GM19324 (cell line): ENCODE results near the gene SCN1B.
"Not testable (repeated sequence)": the region's sequence is repeated elsewhere in the genome, so short reads cannot be mapped to it uniquely, and the experiment has no call there.

ENCODE experiments used
- ATAC-seq: cut with Tn5 transposase; IDR thresholded peaks from one replicate; pipeline ENCODE4 v1.9.1; 2021; ENCODE audit warnings: mild to moderate bottlenecking, moderate library complexity; ENCODE audit not compliant: unreplicated experiment, low FRiP score

SCN1B gene

DNA sequence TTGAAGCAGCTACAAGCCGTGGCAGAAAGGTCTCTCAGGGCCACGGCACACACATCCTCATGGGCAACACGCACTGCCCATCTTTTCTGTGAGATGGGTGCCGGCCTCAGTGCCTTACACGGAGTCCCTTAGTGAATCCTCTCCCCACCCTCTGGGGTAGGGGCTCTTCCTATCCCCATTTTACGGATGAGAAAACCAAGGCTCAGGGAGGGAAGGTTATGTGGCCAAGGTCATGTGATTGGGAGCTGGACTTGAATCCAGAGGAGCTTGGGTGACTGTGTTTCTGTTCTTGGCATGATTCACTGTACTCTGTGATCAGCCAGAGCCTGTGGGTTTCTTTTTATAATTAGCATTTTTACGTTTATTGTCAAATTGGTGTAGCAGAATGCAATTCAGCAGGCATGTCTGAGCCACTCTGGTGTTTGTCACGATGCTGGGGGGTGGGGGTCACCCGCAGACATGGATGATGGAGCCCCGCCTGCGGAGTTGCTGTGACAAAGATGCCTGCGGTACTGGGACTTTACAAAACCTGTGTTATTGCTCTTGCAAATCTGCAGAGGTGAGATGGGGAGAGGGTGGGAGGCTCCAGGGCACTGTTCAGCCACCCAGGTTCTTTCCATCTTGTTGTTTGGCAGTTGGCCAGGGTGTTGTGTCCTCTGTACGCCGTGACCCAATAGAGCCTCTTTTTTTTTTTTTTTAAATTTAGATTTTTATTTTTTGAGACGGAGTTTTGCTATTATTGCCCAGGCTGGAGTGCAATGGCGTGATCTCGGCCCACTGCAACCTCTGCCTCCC, 4.5 kb downstream of the SCN1B start:
- no peak for ATAC-seq

DNA sequence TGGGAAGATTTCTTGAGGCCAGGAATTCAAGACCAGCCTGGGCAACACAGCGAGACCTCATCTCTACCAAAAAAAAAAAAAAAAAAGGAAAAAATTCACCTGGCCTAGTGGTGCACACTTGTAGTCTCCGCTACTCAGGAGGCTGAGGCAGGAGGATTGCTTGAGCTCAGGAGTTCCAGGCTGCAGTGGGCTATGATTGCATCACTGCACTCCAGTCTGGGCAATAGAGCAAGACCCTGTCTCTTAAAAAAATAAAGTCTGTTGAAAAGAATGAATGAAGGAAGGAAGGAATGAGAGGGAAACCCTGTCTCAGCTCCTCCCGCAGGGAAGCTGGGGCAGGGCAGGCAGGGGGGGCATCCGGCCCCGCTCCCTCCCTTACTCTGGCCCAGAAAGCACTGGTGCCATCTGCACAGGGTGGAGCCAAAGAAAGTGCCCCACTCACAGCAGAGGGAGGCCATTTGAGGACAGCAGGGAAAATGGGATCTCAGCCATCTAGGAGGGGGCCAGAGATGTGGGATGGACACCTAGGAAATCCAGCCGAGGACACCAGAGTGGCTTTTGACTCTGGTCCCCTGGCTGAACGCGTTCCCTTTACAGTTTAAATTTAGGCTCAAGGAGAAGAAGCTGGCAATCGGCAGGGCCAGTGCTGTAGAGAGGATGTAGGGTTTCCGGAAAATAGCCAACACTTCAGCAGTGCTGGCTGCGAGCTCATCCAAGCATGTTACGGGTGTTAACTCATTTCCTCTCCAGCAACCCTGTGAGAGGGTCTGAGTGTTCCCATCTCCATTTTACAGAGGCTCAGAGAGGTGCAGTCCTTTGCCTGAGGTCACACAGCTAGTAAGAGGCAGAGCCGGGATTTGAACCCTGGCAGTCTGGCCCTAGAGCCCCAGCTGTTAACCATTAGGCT, 7.7 kb downstream of the SCN1B start:
- ATAC-seq: no peak

DNA sequence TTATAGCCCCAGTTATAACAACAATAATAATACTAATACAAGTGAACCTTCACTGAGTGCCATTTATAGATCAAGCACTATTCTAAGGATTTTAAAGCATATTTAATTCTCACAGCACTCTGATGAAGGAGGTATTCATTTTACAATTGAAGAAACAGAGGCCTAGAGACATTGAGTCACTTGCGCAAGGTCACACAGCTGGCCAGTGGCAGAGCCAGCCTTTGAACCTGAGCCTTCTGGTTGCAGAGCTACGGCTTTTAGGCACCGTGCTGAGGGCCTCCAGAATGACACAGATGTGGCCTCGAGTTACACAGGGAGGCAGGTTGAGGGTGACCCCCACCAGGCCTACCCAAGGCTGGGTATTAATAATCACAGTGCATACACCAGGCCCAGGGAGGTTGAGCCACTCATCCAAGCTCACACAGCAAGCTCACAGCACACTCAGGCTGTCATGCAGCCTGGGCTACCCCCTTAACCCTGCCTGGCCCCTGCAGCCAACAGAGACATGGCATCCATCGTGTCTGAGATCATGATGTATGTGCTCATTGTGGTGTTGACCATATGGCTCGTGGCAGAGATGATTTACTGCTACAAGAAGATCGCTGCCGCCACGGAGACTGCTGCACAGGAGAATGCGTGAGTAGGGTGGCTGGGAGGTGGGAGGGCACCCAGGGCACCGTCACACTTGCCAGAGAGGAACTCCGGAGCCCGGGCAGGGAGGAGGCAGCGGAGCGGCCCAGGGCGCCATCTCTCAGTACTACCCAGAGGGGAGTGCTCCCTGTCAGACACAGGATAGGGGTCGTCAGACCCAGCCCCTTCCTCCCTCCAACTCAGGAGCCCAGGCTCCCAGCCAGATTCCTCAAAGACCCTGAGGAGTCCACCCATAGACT, 8.6 kb downstream of the SCN1B start:
- ATAC-seq: no peak

DNA sequence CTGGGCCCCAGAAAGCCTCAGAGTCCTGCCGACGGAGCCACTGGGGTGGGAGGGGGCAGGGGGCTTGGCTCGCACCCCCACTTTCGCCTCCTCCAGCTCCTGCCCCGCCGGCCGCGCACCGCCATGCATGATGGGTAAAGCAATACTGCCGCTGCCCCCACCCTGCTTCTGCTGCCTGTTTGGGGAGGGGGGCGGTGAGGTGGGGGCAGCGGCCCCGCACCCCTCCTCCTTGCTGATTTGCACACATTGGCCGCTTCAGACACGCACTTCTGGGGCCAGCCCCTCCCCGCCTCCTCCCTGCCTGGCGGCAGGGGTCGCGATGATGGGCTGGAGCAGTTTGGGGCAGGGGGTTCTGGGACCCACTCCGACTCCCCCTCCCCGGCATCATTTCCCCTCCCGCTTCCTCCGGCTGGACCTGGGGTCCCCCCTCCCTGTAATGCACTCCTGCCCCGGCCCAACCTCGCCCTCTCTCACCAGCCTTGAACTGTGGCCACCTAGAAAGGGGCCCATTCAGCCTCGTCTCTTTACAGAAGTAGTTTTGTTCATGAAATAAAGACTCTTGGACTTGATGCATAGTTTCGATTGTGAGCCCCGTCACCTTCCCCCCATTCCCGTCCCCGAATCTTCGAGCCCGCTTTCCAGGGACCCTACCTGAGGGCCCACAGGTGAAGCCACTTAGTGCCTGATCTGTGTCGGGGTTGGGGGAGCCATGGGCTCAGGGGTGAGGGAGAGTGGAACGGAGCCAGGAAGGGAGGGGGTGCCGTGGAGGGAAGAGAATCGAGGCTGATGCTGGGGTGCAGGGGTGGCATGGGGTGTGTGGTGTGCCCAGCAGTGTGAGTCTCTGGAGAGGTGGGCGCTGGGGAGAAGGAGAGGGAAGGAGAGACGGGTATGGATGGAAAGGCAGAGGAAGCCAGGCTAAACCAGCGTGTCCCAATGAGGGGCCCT, 9.9 kb downstream of the SCN1B start:
- ATAC-seq: no peak

DNA sequence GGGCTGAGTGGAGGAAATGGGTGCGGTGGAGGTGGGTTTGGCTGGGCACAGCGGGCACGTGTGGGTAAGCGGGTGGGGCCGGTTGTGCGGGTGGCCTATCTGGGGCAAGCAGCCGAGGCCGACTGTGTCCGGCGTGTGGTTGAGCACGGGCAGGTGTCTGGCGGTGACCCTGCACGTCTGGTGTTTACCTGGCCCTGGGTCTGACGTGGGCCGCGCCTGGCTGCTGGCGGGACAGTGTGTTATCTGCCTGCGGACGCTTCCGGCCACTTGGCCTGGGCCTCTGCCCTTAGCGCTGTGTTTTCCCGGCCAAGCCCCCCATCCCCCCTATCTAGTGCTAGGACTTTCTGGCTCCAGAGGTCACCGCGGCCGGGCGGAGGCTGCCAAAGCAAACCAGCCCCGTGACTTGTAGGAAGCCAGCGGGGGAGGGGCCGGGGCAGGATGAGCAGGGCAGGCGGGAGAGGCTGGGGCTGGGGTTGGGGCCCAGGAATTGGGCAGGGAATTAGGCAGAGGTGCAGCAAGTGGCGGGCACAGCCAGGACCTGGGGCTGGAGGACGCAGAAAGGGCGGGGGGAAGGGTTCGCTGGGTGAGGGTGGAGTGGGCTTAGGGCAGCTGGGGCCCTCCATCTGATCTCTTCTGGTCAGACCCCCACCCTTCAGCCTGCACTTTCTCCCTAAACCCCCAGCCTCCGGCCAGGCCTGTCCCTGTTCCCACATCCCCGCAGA, 10.7 kb downstream of the SCN1B start:
- no peak for ATAC-seq

DNA sequence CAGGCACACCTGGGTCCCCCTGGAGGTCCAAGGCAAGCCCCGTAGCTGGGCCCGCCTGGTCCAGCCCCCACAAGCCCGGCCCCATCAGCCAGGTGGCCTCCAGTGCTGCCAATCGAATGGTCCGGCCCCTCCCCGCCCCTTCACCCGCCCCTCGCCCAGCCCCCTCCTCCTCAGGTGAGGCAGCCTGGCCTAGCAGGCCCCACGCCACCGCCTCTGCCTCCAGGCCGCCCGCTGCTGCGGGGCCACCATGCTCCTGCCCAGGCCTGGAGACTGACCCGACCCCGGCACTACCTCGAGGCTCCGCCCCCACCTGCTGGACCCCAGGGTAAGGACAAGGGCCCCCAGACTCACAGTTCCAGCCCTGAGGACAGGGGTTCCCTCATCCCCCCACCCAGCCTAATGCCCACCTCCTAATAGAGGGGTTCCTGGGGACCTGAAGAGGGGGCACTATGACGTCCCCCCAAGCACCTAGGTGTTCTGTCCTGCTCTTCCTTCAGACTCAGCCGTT, 11.3 kb downstream of the SCN1B start, which contains the start of gene HPN:
TSS of gene HPN (plus strand) at position 174 of the 508 bp plus-strand sequence. CDS start 786 bp downstream, outside the sequence.
- ATAC-seq: no peak

DNA sequence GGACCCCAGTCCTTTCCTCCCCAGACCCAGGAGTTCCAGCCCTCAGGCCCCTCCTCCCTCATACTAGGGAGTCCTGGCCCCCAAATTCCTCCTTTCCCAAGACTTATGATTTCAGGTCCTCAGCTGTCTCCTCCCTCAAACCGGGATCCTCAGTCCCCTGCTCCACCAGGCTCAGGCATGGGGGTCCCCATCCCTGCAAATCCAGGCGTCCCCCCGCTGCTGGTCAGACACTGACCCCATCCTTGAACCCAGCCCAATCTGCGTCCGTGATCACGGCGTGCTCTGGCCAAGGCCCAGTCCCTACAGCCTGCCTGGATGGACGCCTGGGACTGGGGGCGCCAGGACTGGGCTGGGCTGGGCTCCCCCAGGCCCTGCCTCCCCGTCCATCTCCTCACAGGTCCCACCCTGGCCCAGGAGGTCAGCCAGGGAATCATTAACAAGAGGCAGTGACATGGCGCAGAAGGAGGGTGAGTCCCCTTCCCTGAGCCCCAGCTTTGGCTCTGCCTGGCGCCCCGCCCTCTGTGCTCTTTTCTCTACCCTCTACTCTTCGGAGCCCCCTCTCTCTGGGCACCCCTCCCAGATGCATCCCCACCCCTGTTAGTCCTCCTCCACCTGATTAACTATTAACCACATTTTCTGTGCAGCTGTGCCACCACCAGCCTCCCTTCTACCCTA, 11.9 kb downstream of the SCN1B start:
- no peak for ATAC-seq

DNA sequence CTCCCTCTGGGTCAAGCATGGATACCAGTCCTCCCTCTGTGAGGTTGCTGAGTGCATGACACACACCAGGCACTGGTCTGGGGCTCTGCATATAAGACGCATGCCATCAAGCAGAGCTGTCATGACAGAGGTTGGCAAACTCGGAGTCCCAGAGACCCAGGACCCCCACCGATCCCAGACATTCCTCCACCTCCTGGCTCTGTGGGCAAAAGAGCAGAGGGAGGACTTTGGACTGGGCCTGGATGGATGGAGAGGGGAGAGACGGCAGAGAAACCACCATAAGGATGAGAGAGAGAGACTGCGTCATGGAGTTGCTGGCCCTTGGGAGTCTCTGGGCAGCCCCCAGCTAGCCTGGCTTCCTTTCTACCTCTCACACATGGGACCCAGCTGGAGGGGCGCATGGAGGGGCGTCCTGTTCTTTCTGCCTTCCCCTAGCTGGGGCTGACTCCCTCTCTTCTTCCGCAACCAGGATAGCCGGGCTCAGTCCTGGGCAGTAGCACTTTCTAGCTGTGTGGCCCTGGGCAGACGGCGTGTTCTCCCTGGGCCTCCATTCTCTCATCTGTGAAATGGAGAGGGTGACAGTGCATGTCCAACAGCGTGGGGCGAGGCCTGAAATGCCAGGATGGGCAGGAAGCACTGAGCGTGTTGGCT, 12.8 kb downstream of the SCN1B start:
- no peak for ATAC-seq

DNA sequence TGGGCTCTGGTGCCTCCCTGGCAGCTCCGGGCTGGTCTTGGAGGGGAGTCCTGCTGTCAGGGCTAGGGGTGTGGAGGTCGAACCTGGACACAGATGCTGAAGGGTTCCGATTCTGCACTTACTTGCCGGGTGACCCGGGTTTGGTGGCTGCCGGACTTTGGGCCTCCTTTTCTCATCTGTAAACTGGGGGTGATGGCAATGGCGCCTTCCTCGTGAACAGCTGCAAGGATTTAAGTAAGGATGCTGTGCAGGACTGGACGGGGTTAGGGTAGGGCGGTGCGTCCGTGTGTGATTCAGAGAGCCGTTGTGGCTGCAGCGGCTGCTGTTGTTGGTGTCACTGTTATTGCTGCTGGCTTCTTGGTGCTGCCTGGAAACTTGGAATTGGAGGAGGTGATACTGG, 13.6 kb downstream of the SCN1B start:
- ATAC-seq: no peak

DNA sequence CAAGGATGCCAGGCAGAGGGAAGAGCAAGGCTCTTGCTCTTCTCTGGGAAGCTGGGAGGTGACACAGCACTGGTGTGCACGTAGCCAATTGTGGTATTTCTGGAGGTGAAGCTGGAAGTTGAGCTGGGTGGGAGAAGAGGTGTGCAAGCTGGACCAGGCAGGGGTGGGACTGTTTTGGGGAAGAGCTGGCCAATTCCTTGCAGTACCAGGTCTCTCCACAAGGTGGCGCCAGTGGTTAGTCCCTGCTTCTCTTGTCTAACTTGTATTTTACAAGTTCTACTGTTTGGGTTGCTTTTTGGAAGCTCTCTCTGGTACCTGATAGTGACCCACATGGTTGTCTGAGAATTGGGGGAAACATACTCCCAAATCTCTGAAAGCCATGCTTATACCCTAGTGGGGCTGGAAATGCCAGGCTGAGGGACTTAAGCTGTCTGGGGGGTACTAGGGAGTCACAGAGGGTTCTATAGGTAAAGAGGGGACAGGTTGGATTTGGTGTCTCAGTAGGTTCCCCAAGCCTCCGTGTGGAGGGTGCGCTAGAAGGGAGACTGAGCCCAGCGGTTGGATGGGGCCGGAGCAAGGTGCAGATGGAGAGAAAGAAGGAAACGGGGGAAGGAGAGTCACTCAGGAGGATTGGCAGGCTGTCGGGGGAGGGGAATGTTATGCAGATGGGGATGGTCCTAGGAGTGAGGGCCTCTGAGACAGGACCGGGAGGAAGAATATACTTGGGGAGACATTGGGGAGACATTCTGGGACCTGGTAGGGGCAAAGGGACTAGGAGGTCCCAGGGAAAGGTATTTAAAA, 14.2 kb downstream of the SCN1B start:
- no peak for ATAC-seq

DNA sequence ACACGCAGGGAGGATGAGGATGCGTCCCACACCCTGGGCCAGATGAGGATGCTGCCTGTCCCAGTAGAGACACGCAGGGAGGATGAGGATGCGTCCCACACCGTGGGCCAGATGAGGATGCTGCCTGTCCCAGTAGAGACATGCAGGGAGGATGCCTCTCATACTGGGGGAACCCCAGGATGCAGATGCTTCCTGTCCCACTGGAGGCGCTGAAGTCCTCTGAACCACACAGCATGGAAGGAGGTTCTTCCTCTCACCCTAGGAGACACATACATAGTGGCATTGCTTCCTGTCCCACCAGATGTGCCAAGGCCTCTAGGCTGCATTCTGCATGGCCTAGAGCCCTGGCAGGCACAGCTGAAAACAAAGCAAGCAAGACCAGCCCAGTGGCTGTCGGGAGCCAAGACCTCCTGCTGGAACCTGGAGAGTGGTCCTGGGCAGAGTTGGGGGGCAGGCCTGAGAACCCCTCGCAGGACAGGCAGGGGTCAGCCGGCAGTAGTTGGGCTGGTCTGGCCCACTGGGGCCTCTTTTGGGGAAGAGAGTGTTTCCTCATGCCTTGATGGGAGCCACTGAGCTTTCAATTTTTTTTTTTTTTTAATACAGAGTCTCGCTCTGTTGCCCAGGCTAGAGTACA, 15.5 kb downstream of the SCN1B start:
- ATAC-seq: no peak

DNA sequence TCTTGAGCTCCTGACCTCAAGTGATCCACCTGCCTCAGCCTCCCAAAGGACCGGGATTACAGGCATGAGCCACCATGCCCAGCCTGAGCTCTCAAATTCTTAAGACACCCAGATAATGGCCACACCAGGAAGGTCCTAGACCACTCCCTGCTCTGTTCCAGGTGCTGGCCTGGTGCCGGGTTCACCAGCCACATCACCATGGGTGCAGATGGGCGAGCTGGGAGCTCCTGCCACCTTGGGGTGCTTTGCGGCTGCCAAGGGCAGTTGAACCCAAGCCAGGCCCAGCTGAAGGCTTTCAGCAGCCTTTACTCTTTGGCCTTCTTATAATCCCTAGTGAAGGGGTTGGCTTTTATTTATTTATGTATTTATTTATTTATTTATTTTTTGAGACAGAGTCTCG, 16.2 kb downstream of the SCN1B start:
- no peak for ATAC-seq

DNA sequence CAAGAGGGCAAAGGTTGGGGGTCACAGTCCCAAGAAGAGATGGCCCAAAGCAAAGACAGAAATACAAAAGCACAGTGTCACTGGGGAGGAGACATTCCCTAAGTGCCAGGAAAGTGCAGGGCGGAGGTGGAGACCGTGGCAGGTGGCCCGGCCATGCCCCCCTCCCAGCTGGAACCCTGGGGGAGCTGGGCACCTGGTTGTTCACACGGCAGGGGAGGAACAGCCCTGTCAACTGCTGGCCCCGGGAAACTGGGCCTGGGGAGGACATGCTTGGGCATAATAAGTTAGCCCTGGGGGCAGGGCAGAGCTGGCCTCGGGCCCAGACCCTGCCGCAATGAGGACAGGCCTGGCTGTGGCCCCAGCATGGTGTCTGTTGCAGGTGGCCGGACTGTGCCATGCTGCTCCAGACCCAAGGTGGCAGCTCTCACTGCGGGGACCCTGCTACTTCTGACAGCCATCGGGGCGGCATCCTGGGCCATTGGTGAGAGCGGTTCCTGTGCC, 18.7 kb downstream of the SCN1B start:
- ATAC-seq: no peak

DNA sequence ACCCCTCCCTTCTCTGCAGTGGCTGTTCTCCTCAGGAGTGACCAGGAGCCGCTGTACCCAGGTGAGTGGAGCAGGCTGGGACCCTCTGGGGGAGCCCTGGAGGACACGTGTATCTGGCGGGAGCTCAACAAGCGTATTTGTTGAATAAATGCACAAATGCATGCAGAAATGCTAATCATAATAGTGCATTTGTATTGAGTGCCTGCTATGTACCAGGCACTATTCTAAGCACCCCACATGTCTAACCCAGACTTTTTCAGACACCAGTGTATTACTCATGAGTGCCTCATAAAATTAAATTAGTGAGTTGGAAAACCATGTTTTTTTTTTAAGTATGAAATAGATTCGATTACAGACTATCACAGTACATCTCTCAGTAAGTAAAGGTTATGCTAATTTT, 19.2 kb downstream of the SCN1B start:
- no peak for ATAC-seq

DNA sequence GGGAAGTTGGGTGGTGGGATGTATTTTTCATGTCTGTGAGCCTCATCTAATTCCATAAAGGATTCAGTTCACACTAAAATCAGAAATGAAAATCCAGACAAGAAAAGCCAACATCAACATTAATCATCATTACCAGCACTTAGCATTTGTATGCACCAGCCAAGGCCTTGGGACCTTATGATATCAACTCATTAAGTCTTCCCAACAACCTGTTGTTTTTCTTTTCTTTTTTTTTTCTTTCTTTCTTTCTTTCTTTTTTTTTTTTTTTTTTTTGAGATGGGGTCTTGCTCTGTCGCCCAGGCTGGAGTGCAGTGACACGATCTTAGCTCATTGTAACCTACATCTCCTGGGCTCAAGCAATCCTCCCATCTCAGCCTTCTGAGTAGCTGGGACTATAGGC, 20.4 kb downstream of the SCN1B start:
- ATAC-seq: not testable (repeated sequence)

DNA sequence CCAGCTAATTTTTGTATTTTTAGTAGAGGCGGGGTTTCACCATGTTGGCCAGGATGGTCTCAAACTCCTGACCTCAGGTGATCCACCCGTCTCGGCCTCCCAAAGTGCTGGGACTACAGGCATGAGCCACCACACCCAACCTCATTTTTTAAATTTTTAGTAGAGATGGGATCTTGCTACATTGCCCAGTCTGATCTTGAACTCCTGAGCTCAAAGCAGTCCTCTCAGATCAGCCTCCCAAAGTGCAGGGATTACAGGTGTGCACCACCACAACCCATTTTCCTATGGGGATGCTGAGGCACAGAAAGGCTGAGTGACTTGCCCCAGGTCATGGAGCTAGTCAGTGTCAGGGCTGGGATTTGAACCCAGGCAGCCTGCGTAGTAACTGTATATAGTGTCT, 21.0 kb downstream of the SCN1B start:
- ATAC-seq: not testable (repeated sequence)
